NCI-H128 (cell line): ENCODE results near the gene SEC61A1.

Experiments
- DNase-seq: peaks from one replicate; lab custom pipeline; 2025; ENCODE audit not compliant: unreplicated experiment; lab: John Stamatoyannopoulos, UW

SEC61A1 gene

DNA sequence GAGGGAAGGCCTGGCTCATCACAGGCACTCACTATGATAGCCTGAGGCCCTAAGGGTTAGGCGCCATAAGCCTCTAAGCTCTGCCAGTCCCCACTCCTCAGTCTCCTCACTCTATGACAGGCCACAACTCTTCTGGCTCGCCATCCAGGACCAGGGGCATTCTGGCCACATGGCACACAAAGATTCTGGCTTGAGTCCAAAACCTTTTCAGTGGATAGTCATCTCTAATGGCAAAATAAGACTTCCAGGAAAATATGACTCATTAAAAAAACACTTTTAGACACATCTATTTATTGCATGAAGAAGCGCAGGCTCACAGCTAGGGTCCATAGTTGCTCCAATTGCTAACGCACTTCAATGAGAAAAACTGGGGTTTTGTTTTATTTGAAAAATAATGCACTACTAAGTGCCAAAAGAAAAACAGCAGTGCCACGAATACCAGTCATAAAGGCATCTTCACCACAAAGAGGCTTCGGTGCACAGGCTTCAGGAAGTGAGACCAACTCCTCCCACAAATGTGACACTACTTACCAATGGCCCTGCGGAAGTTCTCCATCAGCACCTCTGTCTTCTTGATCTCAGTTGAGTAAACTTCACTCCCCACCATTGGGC lies 60.2 kb downstream of the SEC61A1 start:
- DNase-seq, result no peak

DNA sequence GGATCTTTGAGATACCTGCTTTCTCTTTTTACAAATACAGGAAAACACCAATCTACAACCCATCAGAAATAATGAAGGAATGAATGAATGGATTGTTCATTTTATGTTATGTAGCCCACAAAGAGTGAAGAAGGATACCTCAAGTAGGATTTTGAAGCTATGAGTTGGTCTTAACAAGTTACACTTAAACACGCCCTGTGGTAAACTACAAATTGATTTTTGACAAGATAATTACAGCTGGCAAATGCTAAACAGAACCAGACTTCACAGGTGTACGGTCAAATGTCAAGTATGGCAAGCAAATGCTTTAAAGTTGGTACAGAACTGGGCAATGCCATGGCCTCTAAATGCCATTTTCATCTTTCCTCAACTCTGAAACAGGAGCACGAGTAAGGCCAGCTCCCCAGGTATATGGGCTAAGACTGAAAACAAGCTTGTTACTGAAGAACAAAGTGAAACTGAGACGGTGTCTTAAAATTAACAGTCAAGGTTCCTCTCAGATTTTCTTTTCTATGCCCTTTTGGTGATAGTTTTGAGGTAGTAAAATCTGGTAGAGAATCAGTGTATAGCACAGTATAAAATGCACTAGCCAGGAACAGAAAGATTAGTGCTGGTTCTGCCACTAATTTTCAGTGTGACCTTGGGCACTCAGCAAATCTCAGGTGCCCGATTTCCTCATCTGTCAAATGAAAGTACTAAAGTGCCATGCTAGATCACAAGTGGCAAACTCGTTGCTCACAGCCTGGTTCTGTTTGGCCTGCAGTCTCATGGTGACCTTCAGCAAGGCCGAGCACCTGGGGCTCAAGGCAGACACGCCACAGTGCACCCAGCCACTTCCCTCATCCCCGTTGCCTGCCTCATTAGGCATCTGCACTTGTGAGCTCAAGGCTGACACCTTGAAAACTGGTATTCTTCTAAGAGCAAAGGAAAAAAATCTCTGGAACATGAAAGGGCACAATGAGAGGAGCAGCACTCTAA lies 61.9 kb downstream of the SEC61A1 start:
- DNase-seq, result no peak
